ENCODE data around the gene ITFG1. TPM values are rescaled to one million over a fixed set of nuclear protein-coding genes. Genes with fewer than 3 reads are reported as not detected.

The ITFG1 gene
- total RNA-seq, 1 donor from 2014 or later, result 40.9 TPM

GRCh38 chr16:47109361-47109760 lies 351.5 kb downstream of the ITFG1 start:
- DNase-seq (ENCODE audit: low spot score), result no peak

Other genes starting within 250 kb of the ITFG1 start
- gene PHKB, start 268 bp upstream of the ITFG1 start, total RNA-seq (ENCODE audit: insufficient read depth, low replicate concordance), result 54.4 TPM